HG03045 (cell line): ENCODE results near the gene FAM149A.
A peak's percentile ranks its signal among the peaks of the same experiment; 100 is the strongest.

Experiments used
- ATAC-seq: cut with Tn5 transposase; IDR thresholded peaks from one replicate; pipeline ENCODE4 v1.9.1; 2021; ENCODE audit warnings: mild to moderate bottlenecking, moderate library complexity; ENCODE audit not compliant: unreplicated experiment

FAM149A gene

DNA sequence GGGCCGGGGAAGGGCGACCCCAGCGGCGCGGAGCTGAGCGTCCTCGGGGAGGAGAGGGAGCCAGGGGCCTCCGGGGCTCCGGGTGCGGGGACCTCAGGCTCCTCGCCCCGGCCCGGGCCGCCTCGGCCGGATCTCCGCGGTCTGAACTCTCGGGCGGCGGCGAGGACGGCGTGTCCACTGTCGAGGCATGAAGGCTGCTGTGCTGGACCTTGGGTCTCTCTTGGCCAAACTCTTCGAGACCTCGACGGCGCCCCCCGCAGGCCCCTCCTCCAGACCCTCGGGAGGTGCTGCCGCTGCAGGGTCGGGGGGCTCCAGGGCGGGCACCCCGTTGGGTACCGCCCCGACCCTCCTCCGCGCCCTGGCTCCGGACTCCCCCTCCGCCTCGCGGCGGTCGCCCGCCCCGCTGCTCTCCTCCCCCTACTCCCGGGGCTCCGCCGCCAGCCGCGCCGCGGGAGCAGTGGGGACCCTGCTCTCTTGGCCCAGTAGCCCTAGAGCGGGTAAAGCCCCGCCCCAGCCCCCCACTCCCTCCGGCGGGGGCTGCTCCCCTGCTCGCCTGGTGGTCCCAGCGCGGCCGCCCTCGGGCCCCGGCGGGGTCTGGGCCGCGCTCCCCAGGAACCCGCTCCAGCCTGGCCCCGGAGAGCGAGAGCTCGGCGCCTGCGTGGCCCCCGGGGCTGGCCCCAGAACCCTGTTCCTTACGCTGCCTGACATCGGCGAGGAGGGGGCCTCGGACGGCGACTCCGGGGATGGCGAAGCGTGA lies 564 bp downstream of the FAM149A start:
- peak; percentile 33 for ATAC-seq

DNA sequence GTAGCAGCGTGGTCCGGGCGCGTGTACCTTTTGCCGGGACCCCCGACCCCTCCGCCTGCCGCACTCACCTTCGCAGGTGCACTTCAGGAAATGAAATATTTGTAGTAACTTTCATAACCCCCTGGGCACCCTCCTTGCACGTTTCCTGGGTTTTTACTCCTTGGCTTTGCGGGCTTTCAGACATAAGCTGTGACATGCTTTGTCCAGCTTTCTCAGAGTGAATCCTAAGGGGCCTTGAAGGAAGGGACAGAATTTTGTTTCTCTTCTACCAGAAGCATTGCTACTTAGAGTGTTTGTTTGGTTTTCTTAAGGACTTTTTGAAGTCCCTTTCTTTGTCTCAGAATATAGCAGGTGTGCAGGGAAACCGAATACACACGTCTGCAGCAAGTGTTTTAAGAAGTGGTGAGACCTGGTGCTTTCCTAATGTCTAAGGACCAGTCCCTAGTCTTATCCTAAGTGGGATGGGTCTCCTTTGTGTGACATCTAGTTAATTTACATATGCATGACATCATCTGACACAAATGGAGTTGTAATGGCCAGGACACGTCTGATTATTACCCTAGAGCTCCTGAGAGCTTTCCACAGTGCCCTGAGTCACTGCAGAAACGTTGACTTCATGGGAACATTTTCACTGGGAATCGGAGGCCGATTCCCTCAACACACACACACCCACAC lies 1.3 kb downstream of the FAM149A start:
- no peak for ATAC-seq

DNA sequence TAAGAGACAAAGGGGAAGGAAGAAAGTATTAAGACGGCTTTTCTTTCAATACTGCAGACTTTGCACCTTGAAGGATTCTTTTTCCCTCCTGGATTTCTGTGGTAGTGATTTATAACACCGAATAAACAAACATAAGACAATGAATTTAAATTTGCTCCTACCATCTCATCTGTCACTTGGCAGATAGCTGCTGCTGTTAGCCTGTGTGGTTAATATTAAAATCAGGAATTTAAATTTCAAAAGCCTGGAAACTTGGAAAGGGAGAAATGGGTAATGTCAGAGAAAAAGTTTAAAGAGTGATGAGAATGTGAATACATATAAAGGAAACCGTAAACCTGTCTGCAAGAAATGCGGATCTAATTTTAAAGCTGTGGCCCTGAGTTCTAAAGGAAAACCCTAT lies 3.4 kb downstream of the FAM149A start:
- ATAC-seq, result no peak

DNA sequence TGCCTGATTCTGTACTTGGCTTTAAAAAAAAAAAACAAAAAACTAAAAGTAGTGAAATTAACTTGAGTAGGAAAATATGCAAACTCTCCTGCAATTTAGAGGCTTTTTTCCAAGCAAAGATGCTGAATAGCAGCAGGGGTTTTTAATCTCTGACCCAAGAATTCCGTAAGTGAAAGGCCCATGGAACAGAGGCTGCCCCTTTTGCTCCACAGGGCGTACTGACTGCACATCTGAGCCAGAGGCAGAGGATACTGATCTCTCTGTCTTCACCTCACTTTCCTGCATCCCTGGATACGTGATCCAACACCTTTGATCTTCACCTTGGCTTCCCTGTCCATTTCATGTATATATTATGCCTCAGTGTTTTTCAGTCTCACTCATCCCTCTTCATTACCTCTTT lies 3.9 kb downstream of the FAM149A start:
- no peak for ATAC-seq

DNA sequence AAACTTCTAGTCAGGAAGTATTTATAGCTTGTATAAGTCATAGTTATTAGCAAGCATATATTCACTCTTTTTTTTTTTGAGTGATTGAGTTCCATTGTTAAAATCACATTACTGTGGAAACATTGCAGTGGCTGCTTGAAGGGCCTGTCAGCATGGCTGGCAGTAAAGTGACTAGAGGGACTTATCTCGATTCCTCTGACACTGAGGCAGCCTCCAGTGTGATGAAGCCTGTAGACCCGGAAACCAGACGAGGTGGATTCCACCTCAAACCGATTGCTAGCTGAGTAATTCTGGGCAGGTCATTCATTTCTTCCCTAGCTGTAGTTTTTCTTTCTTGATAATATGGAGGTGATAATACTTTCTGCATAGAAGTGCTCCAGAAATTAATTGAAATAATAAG lies 4.7 kb downstream of the FAM149A start:
- no peak for ATAC-seq

DNA sequence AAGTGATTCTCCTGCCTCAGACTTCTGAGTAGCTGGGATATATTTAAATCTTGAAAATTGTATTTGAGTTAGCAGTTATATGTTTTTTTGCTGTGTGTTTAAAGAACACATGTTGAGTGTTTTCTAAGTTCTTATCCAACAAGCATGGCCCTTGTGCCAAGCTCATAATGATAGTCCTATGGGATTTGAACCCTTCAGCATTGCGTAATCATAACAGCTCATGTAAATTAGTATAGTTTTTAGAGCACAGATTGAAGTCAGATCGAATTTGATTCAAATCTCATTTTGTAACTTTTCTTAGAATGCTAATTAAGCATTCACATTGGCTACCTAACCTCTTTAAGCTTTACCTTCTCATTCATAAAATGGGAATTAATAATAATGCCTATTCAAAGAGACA lies 12.2 kb downstream of the FAM149A start:
- no peak for ATAC-seq

DNA sequence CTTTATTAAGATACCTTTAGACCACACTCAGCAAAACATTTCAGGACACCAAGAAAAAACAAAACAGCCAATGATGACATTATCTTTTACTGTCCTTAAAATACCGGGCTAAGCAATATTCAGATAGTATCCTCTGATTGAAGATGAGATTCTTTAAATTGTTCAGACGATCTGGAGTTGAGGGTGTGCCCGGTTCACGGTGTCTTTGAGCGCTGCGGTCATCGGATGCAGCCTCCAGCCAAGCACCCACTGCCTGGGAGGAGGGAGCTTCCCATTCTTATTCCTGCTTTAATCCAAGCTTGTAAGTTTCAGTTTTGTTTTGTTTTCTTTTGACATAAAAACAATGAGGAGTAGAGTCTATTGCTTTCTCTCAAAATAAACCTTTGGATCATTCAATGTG lies 14.1 kb downstream of the FAM149A start:
- no peak for ATAC-seq

DNA sequence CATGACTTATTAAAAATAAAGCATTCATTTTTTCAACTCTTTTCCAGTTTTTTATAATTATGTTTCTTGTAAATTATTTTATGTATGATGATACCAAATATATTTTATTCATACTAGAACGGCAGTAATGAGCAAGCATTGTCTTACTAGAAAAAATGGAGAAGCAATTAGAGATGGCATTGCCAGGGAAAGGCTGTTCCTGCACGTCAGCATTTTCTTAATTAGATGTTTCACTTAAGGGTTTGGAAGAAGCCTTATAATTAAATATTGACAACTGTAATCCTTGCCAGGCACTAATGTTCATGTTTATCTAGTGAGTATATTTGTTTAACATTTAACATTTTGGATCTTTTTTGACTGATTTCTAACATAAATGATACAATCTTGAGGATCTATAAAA lies 16.6 kb downstream of the FAM149A start:
- ATAC-seq, result no peak

DNA sequence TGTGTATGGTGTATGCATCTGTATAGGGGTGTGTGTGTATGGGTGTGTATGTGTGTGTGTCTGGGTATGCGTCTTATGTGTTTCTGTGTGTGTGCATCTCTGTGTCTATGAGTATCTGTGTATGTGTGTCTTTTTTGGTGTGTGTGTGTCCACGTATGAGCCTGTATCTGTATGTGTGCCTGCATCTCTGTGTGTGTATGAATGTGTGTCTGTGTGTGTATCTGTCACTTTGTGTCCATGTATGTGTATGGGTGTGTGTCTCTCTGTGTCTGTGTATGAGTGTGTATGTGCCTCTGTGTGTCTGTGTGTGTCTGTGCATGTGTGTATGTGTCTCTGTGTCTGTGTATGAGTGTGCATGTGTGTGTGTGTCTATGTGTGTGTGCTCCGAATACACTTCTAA lies 24.3 kb downstream of the FAM149A start:
- no peak for ATAC-seq

DNA sequence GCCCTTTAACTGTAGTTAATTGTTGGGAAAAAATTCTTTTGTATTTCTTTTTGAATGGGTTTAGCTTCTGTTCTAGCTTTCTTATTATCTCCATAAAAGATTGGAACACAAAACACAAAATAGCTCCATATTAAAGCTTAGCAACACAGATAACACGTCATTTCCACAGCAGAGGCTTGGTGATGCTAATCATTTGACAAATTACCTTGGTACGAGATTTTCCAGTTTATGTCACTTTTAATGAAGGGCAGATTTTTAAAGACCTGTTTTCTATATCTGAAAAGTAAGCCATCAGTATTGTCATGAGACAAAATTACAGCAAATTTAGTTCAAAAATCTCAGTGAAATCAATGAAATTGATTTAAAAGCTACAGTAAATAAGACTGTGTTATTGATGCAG lies 27.4 kb downstream of the FAM149A start:
- ATAC-seq, result no peak

DNA sequence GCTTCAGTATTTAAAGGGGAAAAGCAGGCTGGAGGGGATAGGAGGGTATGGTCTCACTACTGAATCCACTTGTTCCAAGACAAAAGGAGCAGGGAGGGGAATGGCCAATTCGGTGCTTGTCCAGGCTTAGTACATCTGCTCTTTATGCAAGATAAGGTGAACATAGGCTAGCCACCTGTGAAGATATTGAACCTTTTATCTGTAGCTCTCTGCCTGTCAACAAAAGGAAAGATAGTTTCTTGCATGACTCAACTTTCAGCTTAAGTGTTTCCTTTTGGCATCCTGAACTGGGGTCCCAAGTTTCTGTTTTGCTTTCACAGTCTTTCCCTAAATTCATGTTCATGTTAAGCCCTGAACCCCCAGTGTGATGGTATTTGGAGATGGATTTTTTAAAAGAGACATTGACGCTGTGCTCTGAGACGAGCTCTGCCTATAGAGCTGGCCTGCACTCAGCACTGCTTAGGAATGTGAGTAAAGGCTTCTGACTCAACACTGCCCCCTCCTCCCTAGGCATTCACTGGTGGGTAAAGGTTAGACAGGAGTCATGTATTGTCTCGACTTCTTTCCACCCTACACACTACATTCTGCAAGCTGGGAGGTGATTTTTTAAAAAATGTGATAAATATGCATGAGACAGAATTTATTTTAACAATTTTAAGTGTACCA lies 28.2 kb downstream of the FAM149A start:
- no peak for ATAC-seq

DNA sequence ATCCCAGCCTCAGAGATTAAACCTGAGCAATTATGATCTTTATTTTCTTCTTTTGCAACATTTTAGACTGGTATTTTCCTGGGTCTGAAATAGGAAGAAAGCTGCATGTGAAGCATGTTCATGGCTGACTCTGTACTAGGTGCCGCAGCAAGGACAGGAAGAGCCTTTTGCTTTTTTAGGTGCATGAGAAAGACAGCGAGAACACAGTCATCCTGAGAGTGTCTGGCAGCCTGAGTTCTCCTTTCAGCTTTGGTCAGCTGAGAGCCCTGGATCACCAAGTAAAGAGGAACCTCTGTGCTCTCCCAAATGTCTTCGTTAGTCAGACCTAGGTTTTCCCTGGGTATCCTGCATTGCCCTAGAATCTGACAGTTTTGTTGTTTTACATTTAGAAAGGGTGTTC lies 29.8 kb downstream of the FAM149A start:
- peak; percentile 98 for ATAC-seq

DNA sequence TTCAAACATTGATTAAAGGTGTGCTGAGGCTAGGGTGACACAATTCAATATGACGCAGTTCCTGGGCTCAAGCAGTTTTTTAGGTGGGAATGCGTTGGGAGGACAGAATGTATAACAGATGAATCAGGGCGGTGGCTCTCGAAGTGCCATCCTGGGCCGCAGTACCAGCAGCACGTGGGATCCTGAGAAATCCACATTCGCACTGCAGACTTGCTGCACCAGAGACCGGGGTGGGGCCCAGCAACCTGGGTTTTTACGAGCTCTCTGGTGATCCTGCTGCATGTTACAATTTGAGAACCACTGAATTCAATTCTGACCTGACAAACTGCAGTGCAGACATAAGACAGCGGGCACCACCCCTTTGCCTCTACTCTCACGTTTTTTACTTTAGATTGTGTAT lies 30.4 kb downstream of the FAM149A start:
- no peak for ATAC-seq

DNA sequence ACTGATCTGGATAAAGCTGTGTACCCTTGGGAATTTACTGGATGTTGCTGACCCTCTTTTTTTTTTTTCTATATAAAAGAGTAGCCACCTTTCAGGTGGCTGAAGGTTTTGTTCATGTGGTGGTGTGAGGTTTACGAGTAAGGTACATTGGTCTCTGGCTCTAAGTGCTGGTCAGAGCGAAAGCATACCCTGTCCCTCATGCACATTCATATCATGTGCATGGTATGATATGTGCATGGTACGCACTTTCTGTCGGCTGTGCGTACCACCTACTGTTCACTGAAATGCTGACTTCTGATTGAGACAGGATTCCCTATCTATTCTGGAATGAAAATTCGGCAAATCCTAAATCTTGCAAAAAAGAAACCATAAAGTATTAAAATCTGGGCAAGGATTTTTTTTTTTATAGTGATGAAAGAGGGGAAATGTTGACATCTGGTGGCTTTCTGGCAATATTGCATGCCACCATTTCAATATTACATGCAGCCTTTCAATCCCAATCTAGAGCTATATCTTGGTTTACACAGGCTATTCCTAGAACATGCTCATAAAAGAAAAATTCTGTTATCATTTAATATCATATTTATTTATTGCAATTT lies 32.8 kb downstream of the FAM149A start:
- ATAC-seq, result no peak

DNA sequence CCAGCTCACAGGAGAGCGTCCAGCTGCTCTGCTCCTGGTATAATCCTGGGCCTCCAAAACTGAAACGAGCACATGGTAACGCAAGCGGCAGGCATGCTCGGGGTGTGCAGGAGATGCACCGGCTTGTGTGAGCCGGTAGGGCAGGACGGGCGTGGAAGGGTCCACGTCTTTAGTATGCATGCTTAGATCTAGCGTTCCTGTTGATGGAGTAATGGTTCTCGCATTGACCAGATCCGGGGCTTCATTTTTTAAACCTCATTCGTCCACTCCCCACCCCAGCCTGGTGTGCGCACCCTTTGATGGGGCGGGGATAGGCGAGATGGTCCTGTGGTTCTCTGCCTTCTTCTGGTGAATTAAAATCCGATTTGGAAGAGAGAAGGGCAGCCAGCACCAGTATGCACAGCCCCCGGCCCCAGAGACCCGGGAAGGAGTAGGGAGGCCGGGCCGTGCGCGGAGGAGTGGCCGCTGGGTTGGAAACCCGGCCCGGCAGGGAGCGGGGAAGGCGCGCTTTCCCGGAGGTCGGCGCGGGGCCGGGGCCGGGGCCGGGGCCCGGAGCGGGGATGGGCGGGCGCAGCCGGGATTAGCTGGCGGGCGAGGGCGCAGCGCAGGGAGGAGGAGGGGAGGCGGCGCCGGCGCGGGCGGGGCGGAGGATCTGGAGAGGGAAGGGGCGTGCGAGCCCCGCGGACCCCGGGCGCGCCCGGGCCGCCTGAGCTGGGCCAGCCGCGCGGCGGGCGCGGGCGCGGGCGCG lies 39.9 kb downstream of the FAM149A start:
- peak; percentile 54 for ATAC-seq

DNA sequence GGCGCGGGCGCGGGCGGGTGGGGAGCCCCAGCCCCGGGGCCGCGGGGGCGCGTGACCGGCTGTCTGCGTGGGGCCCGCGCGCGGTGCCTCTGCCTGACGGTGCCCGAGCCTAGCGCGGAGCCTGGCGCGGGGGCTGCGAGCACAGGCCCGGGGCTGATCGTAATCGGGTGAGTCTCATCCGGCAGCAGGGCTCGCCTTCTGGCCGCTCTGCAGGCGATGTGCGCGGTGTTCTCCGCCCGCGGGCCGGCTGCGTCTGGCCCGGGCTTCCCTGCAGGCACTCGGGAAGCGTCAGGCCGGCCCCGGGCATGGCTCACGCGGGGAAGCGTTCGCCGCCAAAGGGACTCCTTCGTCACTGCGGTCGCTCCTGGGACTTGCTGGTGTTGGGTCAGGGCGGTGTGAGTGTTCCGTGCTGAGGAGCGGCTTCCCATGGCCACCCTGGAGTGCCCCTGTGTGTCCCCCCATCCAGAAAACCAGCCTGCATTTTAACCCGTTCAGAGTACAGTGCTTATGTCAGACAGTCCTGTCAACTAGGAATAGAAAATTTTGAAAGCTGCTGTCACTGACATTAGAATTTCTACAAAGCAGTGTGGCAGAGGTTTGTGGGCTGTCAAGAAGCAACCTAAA lies 40.6 kb downstream of the FAM149A start:
- peak; percentile 42 for ATAC-seq

DNA sequence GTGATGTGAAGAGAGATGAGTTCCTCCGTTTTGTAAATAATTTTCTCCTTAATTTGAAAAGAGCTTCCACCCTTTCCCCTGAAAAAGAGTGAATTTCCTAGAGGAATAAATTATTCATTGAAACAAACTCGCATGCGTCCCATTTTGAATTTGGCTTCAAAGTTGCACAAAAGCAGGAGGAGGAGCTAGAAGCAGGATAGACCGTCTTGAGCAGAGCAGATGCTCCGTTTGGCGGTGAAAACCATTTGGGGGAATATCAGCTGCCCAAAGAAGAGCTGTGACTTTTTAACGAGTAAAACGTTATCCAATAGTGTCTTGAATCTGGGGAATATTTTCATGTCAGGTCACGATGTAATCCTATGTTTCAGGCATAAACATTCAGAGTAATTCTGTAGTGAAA lies 42.0 kb downstream of the FAM149A start:
- ATAC-seq, result no peak

DNA sequence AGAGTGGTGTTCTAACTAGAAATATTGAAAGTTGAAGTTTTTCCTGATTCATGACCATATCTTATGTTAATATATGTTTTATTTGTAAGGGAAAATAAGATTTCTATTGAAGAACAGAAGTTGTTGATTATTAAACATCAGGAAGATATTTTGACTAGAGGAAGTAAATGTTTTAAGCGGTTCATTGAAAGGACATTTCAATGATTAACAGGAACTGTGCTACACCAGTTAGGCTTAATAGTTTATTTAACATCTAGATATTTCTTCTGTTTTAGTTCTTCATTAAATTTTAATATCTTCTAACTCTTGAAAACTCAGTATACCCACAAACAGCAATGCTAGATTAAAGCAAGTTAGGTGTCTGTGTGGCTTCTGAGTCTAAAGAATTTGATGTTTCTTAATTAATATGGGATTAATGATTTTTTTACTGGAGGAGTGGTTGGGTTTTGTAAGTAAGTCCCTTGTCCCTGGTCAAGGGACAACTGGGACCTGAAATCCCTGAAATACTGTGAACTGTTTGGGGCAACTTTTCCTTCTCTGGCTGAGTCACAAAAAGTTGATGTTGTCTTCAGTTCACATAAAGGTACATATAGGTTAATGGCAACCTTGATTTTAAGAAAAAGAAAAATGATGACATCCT lies 44.0 kb downstream of the FAM149A start:
- no peak for ATAC-seq

DNA sequence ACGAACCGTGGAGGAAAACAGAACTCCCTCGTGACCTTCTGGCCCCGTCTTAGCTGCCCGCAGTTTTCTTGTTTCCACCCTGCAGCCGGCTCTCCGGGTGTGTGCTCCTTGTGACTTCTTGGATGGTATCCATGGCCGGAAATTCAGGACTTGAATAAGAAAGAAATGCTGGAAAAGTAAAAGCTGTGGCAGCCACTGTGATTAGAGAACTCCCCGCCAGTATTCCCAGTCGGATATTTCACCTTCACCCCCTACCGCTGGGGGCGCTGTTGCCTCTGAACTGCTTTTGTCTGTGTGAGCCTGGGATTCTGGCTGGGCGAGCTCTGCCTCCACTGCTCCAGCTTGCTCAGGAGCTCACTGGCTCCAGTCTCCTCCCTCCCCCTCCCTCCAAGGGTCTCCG lies 45.4 kb downstream of the FAM149A start:
- ATAC-seq, result no peak

DNA sequence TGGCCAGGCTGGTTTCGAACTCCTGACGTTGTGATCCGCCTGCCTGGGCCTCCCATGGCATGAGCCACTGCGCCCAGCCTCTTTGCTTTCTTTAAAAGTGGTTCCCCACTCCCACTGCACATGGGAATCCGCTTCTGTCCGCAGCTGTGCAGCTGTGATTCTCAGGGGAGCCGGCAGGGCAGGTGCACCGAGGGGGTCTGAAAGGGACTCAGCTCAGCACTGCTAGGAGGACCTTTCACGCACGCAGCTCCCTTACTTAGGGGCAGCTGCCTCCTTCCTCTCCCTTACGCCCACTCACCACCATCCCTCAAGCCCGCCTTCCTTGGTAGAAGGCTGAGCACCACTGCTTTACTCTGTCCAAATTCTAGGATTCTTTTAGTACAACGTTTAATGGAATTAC lies 46.4 kb downstream of the FAM149A start:
- no peak for ATAC-seq
